HG02588 (cell line): ENCODE data around the gene ADD2.
"Not testable (repeated sequence)": the region's sequence is repeated elsewhere in the genome, so short reads cannot be mapped to it uniquely, and the experiment has no call there.

Experiments
- ATAC-seq: cut with Tn5 transposase; IDR thresholded peaks from one replicate; pipeline ENCODE4 v1.9.1; 2021; ENCODE audit warnings: mild to moderate bottlenecking, moderate library complexity; ENCODE audit not compliant: unreplicated experiment

The ADD2 gene

GRCh38 chr2:70767699-70768589, at the start of gene ADD2:
Gene ADD2 (minus strand): TSS chr2:70768200. CDS start chr2:70706408, 61,792 bp downstream.
- no peak for ATAC-seq

GRCh38 chr2:70817284-70817954, 49.4 kb upstream of the ADD2 start:
- no peak for ATAC-seq

GRCh38 chr2:70816726-70817125, 48.7 kb upstream of the ADD2 start:
- no peak for ATAC-seq

- ATAC-seq: no peak
Measured at GRCh38 chr2:70808983-70809958, 41.3 kb upstream of the ADD2 start.

- no peak for ATAC-seq
Measured at GRCh38 chr2:70807828-70808118, 39.8 kb upstream of the ADD2 start.

- ATAC-seq: no peak
Measured at GRCh38 chr2:70807102-70807827, 39.3 kb upstream of the ADD2 start.

GRCh38 chr2:70806620-70807019, 38.6 kb upstream of the ADD2 start:
- ATAC-seq: no peak

GRCh38 chr2:70806013-70806412, 38.0 kb upstream of the ADD2 start:
- ATAC-seq: no peak

- no peak for ATAC-seq
Measured at GRCh38 chr2:70801607-70802263, 33.7 kb upstream of the ADD2 start.

- no peak for ATAC-seq
Measured at GRCh38 chr2:70799706-70800105, 31.7 kb upstream of the ADD2 start.

- ATAC-seq: not testable (repeated sequence)
Measured at GRCh38 chr2:70797996-70798395, 30.0 kb upstream of the ADD2 start.

GRCh38 chr2:70797506-70797905, 29.5 kb upstream of the ADD2 start:
- ATAC-seq: no peak

- no peak for ATAC-seq
Measured at GRCh38 chr2:70796262-70796661, 28.3 kb upstream of the ADD2 start.

- no peak for ATAC-seq
Measured at GRCh38 chr2:70795164-70795995, 27.4 kb upstream of the ADD2 start.

- no peak for ATAC-seq
Measured at GRCh38 chr2:70793450-70793849, 25.4 kb upstream of the ADD2 start.

- ATAC-seq: no peak
Measured at GRCh38 chr2:70790136-70790828, 22.3 kb upstream of the ADD2 start, which contains the start of gene FIGLA. Gene FIGLA (minus strand): TSS chr2:70790643. CDS start chr2:70790638, 5 bp downstream.

GRCh38 chr2:70789304-70790135, 21.5 kb upstream of the ADD2 start:
- no peak for ATAC-seq
